Erythroblast (primary cell): ENCODE data around the gene FBRS.
A peak's percentile ranks its signal among the peaks of the same experiment; 100 is the strongest.

Experiments used
- DNase-seq, 2 experiments: peaks; one replicate each; lab custom pipeline; 2025; lab: John Stamatoyannopoulos, UW
- GATA1 ChIP-seq: IDR thresholded peaks from 2 replicates; pipeline ENCODE4 v1.6.1; 2011; ENCODE audit warnings: low read depth, mild to moderate bottlenecking, control low read depth, low read length, moderate library complexity
- POLR2A ChIP-seq: IDR thresholded peaks from 2 replicates; pipeline ENCODE4 v1.6.1; 2011; ENCODE audit warnings: mild to moderate bottlenecking, low read length

FBRS gene

DNA sequence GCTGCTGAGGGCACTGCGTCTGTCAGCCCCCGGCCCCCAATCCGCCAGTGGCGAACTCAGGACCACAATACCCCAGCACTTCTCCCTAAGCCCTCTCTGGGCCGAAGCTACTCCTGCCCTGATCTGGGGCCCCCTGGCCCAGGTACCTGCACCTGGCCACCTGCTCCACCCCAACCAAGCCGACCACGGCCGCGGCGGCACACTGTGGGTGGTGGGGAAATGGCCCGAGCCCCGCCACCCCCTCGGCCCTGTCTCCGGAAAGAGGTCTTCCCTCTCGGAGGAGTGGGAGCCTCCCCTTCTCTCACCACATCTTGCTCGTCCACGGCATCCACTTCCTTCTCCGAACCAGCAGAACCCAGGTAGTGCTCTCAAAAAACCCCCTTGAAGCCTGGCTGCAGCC, 3.4 kb upstream of the FBRS start:
- DNase-seq: no peak
- no peak for TF ChIP-seq GATA1
- no peak for TF ChIP-seq POLR2A

GRCh38 chr16:30655815-30656347, 2.4 kb upstream of the FBRS start:
- TF ChIP-seq GATA1 (no peak), POLR2A (no peak)
- DNase-seq: no peak

GRCh38 chr16:30656388-30656787, 1.8 kb upstream of the FBRS start:
- DNase-seq: no peak
- TF ChIP-seq POLR2A: no peak
- TF ChIP-seq GATA1: no peak

DNA sequence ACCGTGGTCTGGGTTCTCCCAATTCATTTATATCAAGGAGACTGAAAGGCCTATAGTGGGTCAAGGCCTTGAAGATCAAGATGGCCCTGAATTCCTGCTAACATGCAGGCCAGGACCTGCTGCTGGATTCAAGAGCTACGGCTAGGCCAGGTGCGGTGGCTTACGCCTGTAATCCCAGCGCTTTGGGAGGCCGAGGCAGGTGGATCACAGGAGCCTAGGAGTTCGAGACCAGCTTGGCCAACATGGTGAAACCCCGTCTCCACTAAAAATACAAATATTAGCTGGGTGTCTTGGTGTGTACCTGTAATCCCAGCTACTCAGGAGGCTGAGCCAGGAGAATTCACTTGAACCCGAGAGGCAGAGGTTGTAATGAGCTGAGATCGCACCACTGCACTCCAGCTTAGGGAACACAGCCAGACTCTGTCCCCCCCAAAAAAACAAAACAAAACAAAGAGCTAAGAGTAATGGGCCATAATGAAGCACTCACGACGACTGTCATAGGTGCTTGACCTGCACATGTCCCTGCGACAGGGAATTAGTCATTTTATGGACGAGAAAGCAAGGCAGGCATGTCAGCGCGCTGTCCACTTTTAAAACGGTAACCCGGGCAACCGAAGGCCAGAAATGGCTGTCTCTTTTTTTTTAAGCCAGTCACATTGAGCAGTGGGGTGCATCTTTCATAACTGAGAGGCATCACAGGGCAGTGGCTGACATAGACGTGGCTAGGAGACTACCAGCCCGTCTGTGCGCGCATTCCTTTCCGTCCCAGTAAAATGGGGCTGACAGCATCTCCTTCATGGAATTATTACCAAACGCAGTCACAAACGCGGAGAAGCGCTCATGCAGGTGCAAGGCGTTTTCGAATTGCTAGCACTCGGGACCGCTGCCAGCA, 1.0 kb upstream of the FBRS start:
- DNase-seq: no peak
- TF ChIP-seq POLR2A (no peak), GATA1 (no peak)

GRCh38 chr16:30658731-30659506, 688 bp downstream of the FBRS start:
- DNase-seq: peak; percentile 97 to 98
- no peak for TF ChIP-seq GATA1
- TF ChIP-seq POLR2A: no peak

GRCh38 chr16:30659507-30660423, 1.5 kb downstream of the FBRS start:
- peak in 1 of 2 experiments; percentile 61 for DNase-seq
- TF ChIP-seq GATA1: no peak

GRCh38 chr16:30660424-30661261, 2.4 kb downstream of the FBRS start:
- no peak for DNase-seq
- TF ChIP-seq GATA1: no peak
- TF ChIP-seq POLR2A: no peak

DNA sequence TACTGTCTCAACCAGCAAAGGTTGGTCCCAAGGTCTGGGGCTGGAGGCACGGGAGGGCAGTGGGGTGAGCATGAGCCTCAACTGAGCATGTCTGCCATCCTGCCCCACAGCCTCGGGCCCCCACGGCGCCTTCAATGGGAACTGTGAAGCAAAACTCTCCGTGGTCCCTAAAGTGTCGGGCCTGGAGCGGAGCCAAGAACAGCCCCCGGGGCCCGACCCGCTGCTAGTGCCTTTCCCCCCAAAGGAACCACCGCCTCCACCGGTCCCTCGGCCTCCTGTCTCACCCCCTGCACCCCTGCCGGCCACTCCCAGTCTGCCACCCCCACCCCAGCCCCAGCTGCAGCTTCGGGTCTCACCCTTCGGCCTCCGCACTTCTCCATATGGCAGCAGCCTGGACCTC, 4.2 kb downstream of the FBRS start:
- DNase-seq: no peak
- TF ChIP-seq GATA1 (no peak), POLR2A (no peak)

GRCh38 chr16:30663038-30663437, 4.8 kb downstream of the FBRS start:
- TF ChIP-seq POLR2A (no peak), GATA1 (no peak)

GRCh38 chr16:30663820-30664219, 5.6 kb downstream of the FBRS start:
- TF ChIP-seq GATA1: no peak
- TF ChIP-seq POLR2A: no peak
- no peak for DNase-seq

More at GRCh38 chr16:30663038-30663437, 4.8 kb downstream of the FBRS start:
- DNase-seq: no peak

DNA sequence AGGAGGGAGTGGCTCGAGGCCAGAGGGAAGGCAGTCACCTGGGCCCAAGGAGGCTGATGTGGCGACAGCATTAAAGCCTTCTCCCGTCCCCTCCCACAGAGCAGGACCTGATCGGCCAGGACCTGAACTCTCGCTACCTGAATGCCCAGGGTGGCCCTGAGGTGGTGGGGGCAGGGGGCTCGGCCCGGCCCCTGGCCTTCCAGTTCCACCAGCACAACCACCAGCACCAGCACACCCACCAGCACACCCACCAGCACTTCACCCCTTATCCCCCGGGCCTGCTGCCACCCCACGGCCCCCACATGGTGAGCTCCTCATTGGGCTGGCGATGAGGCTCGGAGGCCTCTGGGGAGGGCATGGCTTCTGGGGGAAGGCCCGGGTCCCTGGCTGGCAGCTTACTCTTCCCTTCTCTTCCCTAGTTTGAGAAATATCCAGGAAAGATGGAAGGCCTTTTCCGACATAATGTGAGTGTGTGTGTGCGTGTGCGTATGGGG, 6.4 kb downstream of the FBRS start:
- TF ChIP-seq POLR2A (no peak), GATA1 (no peak)
- DNase-seq: no peak

- DNase-seq: no peak
- TF ChIP-seq GATA1 (no peak), POLR2A (no peak)
These were observed 7.1 kb downstream of the FBRS start for GRCh38 chr16:30665155-30665829.
